ENCODE measurements around the gene PRKCZ.

PRKCZ gene

DNA sequence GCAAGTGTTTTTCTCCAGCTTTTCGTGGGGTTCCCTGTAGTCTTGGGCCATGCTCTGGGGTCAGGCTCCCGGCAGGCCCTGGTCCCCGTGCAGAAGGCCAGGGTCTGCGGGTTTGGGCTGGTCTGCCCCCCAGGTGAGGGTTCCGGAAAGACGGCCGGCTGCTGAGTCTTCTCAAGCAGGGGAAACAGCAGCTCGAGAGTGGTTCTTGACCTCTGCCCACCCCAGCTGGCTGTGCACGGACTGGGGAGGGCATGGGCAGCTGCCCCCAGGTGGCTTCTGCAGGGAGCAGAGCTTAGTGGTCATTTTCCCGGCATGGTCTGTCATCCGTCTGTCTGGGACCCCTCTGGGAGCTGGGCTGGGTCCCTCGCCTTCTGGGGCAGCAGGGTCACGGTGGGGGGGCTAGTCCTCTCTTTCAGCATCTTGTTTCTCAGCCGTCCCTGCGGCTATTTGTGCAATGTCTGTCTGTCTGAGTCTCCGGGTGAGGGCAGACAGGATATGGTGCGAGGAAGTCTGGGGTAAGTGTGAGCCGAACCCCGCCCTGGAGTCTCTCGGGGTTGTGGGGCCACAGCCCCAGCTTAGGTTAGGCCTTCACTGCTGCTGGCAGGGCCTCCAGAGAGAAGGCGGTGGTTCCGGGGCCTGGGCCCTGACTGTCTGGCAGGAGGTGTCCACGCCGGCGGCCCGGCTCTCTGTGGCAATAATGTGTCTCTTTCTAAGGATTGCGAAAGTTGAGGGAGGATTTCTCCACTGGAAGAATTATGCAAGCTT lies 184.0 kb downstream of the PRKCZ start:
- TF ChIP-seq Cebpa-rat (IDR thresholded peaks at IDR 0.05), result peak; percentile 93 to 98 (median 97)
- Histone ChIP-seq H3K27me3 (peaks cover 0 to 13% (median 9%) of the 10 kb centered on the region in 11 experiments; a peak in 10 of 22 replicates), H3K9ac (peak overlapping the region; percentile 78 to 92 (median 87)), H3K27ac (peak overlapping the region; percentile 76 to 97 (median 93)), H3K36me3 (peaks cover 0 to 70% (median 18%) of the 10 kb centered on the region in 11 experiments; a peak in 13 of 22 replicates), H4K20me1 (peaks cover 94 to 100% (median 100%) of the 10 kb centered on the region in 11 experiments), H3K9me3 (replicated peaks in 1 of 11) (no peaks in the 10 kb centered on the region), H3K4me1 (peaks cover 90 to 100% (median 97%) of the 10 kb centered on the region in 10 experiments), H3K4me3 (peak overlapping the region in 9 of 10 experiments; percentile 51 to 98 (median 89); a peak in 18 of 20 replicates), H3K4me2 (peak overlapping the region; percentile 96 to 100 (median 100))

DNA sequence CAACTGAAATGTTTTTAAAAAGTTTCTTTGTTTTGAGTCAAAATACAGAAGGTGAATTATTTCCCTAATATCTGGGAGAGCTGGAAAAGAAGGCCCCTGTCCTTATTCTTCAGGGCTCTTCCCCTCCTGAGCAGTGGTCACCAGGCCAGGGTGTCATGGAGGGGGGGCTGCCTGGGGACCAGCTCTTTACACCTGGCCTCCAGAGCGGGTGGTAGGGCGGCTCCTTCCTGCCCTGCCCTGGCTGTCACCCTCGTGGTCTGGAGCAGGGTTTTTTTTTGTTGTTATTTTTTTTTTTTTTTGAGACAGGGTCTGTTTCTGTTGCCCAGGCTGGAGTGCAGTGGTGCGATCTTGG lies 184.5 kb downstream of the PRKCZ start:
- H3K4me3 ChIP-seq, result peak overlapping the region in 9 of 10 experiments; percentile 51 to 98 (median 89); a peak in 15 of 20 replicates
- peaks cover 0 to 7% (median 4%) of the 10 kb centered on the region in 11 experiments; a peak in 9 of 22 replicates for H3K27me3 ChIP-seq
- peaks cover 94 to 100% (median 100%) of the 10 kb centered on the region in 11 experiments for H4K20me1 ChIP-seq
- H3K9ac ChIP-seq, result peak overlapping the region; percentile 78 to 92 (median 87)
- H3K4me1 ChIP-seq, result peaks cover 91 to 100% (median 99%) of the 10 kb centered on the region in 10 experiments
- H3K36me3 ChIP-seq, result peaks cover 0 to 70% (median 14%) of the 10 kb centered on the region in 11 experiments; a peak in 13 of 22 replicates
- H3K27ac ChIP-seq, result peak overlapping the region; percentile 76 to 97 (median 93)
- peak overlapping the region; percentile 96 to 100 (median 100) for H3K4me2 ChIP-seq
- TF ChIP-seq Cebpa-rat (IDR thresholded peaks at IDR 0.05), result no peak; a peak in 3 of 22 replicates
- no peaks in the 10 kb centered on the region for H3K9me3 ChIP-seq (replicated peaks in 1 of 11)
